ENCODE measurements around the gene CHN1.

GRCh38 chr2:174877751-174878150 is 127.4 kb downstream of the CHN1 start:
- TF ChIP-seq RCOR1 (IDR thresholded peaks at IDR 0.05; ENCODE audit: low read length), result no peak
- peak; percentile 14 for TF ChIP-seq CHD2 (IDR thresholded peaks at IDR 0.05; ENCODE audit: low read length, partially characterized antibody)
- TF ChIP-seq SIN3A (IDR thresholded peaks at IDR 0.05; ENCODE audit: borderline replicate concordance, low read depth, low read length), result no peak
- TF ChIP-seq, protein P1, sequence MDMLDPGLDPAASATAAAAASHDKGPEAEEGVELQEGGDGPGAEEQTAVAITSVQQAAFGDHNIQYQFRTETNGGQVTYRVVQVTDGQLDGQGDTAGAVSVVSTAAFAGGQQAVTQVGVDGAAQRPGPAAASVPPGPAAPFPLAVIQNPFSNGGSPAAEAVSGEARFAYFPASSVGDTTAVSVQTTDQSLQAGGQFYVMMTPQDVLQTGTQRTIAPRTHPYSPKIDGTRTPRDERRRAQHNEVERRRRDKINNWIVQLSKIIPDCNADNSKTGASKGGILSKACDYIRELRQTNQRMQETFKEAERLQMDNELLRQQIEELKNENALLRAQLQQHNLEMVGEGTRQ (IDR thresholded peaks at IDR 0.05; ENCODE audit: borderline replicate concordance, low read depth, low read length), result no peak
- TF ChIP-seq TAF1 (IDR thresholded peaks at IDR 0.05; ENCODE audit: borderline replicate concordance, low read depth, low read length), result no peak
- no peak for TF ChIP-seq EP300 (IDR thresholded peaks at IDR 0.05; ENCODE audit: borderline replicate concordance in 1 of 2, low read depth in 1 of 2, low read length in 1 of 2)
- no peak for TF ChIP-seq CTCF (IDR thresholded peaks at IDR 0.05)
- TF ChIP-seq GABPA (IDR thresholded peaks at IDR 0.05; ENCODE audit: low read depth), result no peak
- TF ChIP-seq POLR2AphosphoS5 (IDR thresholded peaks at IDR 0.05; ENCODE audit: low read depth, low read length), result no peak
- no peak for TF ChIP-seq FOXJ3 (CRISPR knock-in tag; IDR thresholded peaks at IDR 0.05)
- no peak for TF ChIP-seq FOSL2 (IDR thresholded peaks at IDR 0.05; ENCODE audit: borderline replicate concordance, low read depth)
